ENCODE data around the gene ATMIN.

Gene ATMIN

GRCh38 chr16:81041696-81042095, 6.1 kb downstream of the ATMIN start:
- no peak for TF ChIP-seq CTCF (IDR thresholded peaks at IDR 0.05; ENCODE audit: insufficient read depth, missing control alignments)
- DNase-seq (ENCODE audit: insufficient read length, low spot score) (no peak), FAIRE-seq (no peak)

- TF ChIP-seq CTCF (IDR thresholded peaks at IDR 0.05; ENCODE audit: insufficient read depth, missing control alignments), result no peak
- no peak for FAIRE-seq
- DNase-seq (ENCODE audit: insufficient read length, low spot score), result no peak
Observed at GRCh38 chr16:81042821-81043220, 7.2 kb downstream of the ATMIN start.

- TF ChIP-seq CTCF (IDR thresholded peaks at IDR 0.05; ENCODE audit: insufficient read depth, missing control alignments), result no peak
- DNase-seq (ENCODE audit: insufficient read length, low spot score) (no peak), FAIRE-seq (no peak)
Observed at GRCh38 chr16:81053761-81054160, 18.1 kb downstream of the ATMIN start.

GRCh38 chr16:81060576-81061306, 25.1 kb downstream of the ATMIN start:
- DNase-seq (ENCODE audit: insufficient read length, low spot score), result no peak
- no peak for TF ChIP-seq CTCF (IDR thresholded peaks at IDR 0.05; ENCODE audit: insufficient read depth, missing control alignments)
- no peak for FAIRE-seq

- no peak for DNase-seq (ENCODE audit: insufficient read length, low spot score)
- no peak for TF ChIP-seq CTCF (IDR thresholded peaks at IDR 0.05; ENCODE audit: insufficient read depth, missing control alignments)
- no peak for FAIRE-seq
Observed at GRCh38 chr16:81061307-81061640, 25.6 kb downstream of the ATMIN start.

GRCh38 chr16:81061871-81062608, 26.4 kb downstream of the ATMIN start:
- FAIRE-seq, result no peak
- no peak for TF ChIP-seq CTCF (IDR thresholded peaks at IDR 0.05; ENCODE audit: insufficient read depth, missing control alignments)
- no peak for DNase-seq (ENCODE audit: insufficient read length, low spot score)

GRCh38 chr16:81066681-81067080, 31.0 kb downstream of the ATMIN start:
- TF ChIP-seq CTCF (IDR thresholded peaks at IDR 0.05; ENCODE audit: insufficient read depth, missing control alignments), result no peak
- no peak for DNase-seq (ENCODE audit: insufficient read length, low spot score)
- no peak for FAIRE-seq
